Stimulated activated CD4-positive, alpha-beta T cell treated with anti-CD3 and anti-CD28 coated beads, Interleukin-15, amount 100 ng/mL, for 1 hour (primary cell): ENCODE data around the gene EFHB.
"Not testable (repeated sequence)": the region's sequence is repeated elsewhere in the genome, so short reads cannot be mapped to it uniquely, and the experiment has no call there.

Experiments used
- DNase-seq, 2 donors: peaks; one replicate each; pipeline ENCODE4 v3.0.0-alpha.2; 2020; ENCODE audit warnings: low read depth in 1 of 2, low spot score in 1 of 2

The EFHB gene

DNA sequence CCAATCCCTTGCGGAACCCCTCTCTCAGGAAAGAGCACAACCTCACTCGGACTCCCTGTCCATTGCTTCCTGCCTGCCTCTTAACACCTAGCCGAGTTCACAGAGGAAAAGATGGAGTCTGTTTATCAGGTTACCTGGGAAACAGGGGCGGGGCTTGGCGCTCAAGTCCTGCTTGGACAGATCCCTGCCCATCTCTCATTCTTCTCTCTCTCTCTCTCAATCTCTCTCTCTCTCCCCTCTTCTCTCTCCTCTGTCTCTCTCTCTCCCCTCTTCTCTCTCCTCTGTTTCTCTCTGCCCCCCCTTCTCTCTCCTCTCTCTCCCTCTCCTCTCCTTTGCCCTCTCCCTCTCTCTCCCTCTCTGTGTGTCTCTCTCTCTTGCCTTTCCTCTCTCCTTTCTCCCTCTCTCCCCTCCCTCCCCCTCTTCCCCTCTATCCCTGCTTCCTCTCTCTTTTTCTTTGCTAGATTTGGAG is at the start of gene EFHB:
EFHB (minus strand) TSS at position 120 of the 469 bp plus-strand sequence. CDS start 199 bp downstream, outside the sequence.
- no peak for DNase-seq

- no peak for DNase-seq
These were observed 38.0 kb upstream of the EFHB start for GRCh38 chr3:19972054-19972453.

GRCh38 chr3:19970327-19970726 is 36.3 kb upstream of the EFHB start:
- no peak for DNase-seq

DNA sequence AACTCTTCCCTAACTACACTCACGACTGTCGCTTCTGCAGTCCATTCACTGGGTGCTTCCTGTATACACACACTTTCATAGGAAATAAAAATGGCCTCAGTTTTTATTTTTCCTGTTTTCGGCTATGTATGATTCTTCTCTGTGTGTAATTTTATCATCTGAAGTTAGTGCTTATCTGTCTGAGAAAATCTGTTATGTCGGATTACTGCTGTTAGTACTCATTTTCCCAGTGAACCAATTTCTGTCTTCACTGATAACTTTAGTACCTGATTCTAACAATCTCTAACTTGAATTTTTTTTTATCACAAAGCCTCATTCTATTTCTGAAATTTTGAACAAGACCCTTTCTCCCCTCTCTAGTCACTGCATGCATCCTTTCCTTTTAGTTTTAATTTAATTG is 33.8 kb upstream of the EFHB start:
- no peak for DNase-seq

DNA sequence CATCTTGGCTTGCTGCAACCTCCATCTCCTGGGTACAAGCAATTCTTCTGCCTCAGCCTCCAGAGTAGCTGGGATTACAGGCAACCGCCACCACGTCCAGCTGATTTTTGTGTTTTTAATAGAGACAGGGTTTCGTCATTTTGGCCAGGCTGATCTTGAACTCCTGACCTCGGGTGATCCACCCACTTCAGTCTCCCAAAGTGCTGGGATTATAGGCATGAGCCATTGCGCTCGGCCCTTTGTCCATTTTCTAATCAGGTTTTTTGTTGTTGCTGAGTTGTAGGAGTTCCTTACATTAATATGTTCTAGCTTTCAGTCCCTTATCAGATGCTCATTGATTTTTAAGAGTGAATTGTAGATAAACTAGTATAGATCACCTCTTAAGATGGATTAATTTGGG is 33.2 kb upstream of the EFHB start:
- DNase-seq, result no peak

DNA sequence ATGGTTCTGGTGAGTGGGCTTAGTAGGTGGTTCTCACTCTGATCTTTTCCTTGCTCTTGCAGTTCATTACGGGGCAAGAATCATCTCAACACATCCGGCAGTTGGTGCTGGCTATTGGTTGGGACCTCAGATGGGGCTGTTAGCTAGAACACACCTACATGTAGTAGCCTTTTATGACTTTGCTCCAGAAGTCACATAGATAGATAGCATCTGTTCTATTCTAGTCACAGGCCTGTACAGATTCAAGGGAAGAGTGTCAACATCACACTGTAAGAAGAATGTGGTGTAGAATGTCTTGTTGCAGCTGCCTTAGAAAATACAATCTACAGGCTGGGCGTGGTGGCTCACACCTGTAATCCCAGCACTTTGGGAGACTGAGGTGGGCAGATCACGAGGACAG is 27.9 kb upstream of the EFHB start:
- no peak for DNase-seq

- no peak for DNase-seq
These were observed 26.7 kb upstream of the EFHB start for GRCh38 chr3:19960696-19961095.

DNA sequence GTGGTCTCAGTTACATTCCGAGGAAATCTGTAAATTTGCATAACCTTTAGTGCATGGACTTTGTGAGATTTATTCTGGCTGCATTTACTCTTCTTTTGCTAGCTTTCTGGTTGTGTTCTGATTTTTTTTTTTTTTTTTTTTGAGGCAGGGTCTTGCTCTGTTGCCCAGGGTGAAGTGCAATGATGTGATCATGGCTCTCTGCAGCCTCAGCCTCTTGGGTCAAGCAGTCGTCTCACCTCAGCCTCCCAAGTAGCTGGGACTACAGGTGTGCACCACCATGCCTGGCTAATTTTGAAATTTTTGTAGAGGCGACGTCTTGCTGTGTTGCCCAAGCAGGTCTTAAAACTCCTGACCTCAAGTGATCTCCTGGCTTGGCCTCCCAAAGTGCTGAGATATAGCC is 25.5 kb upstream of the EFHB start:
- no peak for DNase-seq

DNA sequence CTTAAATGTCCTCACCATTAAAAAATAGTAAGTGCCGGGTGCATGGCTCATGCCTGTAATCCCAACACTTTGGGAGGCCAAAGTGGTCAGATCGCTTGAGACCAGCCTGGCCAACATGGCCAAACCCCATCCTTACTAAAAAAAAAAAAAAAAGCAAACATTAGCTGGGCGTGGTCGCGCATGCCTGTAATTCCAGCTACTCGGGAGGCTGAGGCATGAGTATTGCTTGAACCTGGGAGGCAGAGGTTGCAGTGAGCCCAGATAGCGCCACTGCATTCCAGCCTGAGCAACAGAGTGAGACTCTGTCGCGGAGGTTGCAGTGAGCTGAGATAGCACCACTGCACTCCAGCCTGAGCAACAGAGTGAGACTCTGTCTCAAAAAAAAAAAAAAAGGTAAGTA is 23.3 kb upstream of the EFHB start:
- not testable (repeated sequence) for DNase-seq

GRCh38 chr3:19954676-19955075 is 20.7 kb upstream of the EFHB start:
- DNase-seq, result no peak

GRCh38 chr3:19950316-19950715 is 16.3 kb upstream of the EFHB start:
- DNase-seq, result no peak

GRCh38 chr3:19948226-19948591 is 14.2 kb upstream of the EFHB start:
- no peak for DNase-seq

DNA sequence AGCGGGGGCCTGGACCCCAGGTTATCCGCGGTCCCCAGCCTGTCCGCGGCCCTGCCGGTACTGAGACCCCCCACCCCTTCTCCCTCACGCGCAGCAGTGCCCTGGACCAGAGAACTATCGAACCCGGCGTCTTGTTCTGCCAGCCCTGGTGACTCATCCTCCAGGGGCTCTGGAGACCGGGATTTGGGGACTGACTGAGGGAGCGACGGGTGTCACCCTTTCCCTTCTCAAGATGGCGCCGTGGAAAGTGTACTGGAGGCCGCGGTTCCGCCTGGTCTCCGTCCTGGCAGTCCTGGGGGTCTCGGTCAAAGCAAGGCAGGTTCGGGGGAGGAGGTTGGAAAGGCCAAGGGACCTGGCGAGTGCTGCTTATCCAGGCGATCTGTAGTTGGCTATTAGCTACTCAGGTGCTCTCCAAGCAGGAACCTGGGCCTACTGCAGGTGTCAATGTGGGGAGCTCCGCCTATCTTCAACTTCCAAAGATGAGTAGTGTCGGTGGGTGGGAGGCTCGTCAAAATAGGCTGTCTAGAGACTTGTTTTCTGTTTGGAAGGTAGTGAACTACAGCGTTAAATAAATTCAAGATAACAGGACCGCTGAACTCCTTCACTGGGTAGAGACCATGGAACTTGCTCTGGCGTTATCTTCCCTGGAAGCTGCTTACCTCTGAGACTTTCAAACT is 13.7 kb upstream of the EFHB start:
- peak; percentile 9 to 21 for DNase-seq

- DNase-seq, result peak; percentile 92 to 94
These were observed 13.0 kb upstream of the EFHB start, which contains the start of gene RAB5A for GRCh38 chr3:19946832-19947548. Gene RAB5A, plus strand, starts transcription at chr3:19947097. Its CDS starts 3,802 bp downstream, at chr3:19950899.

GRCh38 chr3:19945969-19946831 is 12.2 kb upstream of the EFHB start:
- DNase-seq, result no peak

- no peak for DNase-seq
These were observed 11.5 kb upstream of the EFHB start for GRCh38 chr3:19945534-19945933.

- no peak for DNase-seq
These were observed 6.6 kb upstream of the EFHB start for GRCh38 chr3:19940643-19941042.

- no peak for DNase-seq
These were observed 4.2 kb upstream of the EFHB start for GRCh38 chr3:19938295-19938627.

DNA sequence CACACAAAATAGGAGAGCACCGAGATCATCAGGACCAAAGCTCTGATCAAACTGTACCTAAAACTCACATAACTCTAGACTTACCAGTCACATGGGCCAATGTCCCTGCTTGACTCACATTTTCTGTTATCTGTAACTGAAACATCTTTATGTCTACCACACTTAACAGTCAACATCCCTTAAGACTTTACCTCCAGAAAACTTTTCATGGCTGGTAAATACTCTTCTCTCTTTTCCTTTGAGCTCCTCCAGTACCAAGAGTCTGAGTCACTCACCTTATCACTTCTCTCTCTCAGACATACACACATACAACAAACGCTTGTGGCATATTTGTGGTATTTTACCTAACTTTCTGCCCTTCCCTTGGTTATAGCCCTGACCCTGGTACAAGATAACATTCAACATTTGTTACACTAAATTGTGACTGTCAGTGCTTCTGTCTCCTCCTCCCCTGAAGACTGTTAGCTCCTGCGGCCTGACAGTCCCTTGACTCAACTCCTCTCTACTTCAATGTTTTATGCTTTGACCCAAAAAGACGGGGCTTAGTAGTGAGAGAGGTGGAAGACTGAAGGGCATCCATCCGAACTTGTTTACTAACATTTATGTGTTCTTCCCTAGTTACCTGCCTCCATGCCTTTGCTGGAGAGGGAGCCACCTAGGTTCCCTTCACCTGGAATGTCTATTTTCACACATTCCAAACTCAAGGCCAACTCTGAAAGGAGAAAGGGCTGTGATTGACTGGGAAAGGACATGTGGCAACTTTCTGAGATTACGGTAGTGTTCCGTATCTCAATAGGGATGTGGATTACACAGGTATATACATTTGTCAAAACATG is 3.7 kb upstream of the EFHB start:
- no peak for DNase-seq

DNA sequence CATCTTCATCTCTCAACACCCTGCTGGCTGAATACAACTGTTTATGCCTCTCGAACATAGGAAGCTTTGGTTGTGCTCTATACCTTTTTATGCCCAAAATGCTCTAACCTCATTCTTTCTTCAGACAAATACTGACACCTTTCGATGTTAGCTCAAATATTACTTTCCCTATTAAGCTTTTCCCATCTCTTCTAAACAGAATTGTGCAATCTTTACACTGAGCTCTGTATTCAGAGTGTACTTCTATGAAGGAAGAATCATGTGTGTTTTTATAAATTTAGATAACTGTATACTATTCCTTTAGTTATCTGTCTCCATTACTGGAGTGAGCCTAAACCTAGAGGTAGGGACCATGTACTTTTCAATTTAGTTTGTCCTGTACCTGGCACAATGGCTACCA is 1.6 kb downstream of the EFHB start:
- DNase-seq, result no peak

- no peak for DNase-seq
These were observed 2.2 kb downstream of the EFHB start for GRCh38 chr3:19931767-19932188.
